HG02870 (cell line): ENCODE measurements around the gene ANKRD33B.
"Not testable (repeated sequence)": the region's sequence is repeated elsewhere in the genome, so short reads cannot be mapped to it uniquely, and the experiment has no call there.

Experiments used
- ATAC-seq: cut with Tn5 transposase; IDR thresholded peaks from one replicate; pipeline ENCODE4 v1.9.1; 2021; ENCODE audit warnings: mild to moderate bottlenecking, moderate library complexity; ENCODE audit not compliant: unreplicated experiment

ANKRD33B gene

DNA sequence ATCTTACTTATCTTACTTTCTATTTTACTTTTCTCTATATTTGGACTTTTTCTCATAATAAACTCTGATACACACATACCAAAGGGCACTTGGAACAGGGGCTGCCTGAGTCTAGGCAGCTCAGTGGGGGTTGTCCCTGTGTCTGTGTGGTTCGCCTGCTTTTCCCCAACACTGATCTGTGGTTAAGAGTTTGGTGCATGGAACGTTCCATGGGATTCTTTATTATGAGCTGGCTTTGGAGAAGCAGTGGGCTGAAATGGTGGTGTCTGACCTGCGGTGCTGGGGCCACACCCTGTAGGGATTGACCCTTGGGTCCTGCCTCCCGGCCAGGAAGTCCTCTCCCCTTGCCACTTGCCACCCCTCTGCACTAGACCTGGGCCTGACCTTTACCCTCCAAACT, 47.4 kb downstream of the ANKRD33B start:
- ATAC-seq = no peak

DNA sequence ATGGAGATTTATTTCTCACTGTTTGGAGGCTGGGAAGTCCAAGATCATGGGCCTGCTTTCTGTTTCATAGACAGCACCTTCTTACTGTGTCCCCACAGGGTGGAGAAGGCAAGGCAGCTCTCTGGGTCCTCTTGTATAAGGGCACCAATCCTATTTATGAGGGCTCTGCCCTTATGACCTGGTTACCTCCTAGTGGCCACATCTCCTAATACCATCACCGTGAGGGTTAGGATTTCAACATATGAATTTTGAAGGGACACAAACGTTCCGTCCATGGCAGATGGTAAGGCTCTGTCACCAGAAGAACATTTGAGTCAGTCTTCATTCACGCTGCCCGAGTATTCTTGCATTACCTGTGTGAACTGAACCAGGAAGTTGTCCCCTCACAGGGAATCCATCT, 48.4 kb downstream of the ANKRD33B start:
- no peak for ATAC-seq

DNA sequence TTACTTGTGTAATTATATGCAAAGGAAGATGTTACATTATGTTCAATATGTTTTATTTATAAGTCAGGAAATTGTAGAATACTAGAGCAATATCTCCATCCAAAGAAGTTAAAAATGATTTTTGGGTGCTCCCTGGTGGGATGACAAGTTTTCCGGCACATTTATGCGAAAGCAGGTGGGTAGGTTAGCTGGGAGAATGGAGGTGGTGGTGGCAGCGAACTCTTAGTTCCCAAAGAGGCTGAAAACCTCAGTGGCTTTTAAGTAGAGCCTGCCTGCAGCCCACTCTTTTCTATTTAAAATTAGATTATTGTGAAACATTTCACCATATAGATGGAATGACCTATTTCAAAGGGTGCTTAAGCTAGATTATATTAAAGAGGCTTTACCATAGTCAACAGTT, 51.8 kb downstream of the ANKRD33B start:
- ATAC-seq = no peak

DNA sequence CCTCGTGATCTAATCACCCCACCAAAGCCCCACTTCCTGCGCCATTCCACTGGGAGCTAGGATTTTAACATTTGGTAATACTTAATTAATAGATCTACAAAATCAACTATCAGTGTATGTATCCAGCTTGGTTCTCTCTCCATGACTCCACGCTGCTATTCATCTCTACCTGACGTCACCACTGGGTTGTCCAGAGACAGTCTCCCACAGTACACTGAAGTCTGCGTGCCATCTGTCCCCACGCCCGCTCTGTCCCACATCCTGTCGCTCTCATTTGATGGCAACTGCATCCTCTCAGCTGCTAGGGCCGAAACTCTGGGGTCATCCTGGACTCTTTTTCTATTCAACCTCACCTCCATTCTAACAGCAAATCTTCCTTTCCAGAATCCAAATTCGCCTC, 53.2 kb downstream of the ANKRD33B start:
- no peak for ATAC-seq

DNA sequence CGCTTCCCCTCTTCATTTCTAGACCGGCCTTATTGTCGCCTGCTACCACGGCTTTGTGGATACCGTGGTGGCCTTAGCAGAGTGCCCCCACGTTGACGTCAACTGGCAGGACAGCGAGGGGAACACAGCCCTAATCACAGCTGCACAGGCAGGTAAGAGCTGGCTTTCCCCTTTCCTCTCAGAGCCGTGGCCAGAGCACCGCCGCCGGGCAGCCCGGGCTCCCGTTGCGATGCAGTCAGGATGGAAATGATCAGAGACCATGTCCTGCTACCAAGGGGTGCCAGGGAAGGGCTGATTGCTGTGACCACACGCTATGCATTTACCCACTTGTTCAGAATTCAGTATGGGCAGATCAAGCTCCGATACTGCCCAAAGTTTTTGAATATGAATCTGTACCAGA, 54.4 kb downstream of the ANKRD33B start:
- ATAC-seq = no peak

DNA sequence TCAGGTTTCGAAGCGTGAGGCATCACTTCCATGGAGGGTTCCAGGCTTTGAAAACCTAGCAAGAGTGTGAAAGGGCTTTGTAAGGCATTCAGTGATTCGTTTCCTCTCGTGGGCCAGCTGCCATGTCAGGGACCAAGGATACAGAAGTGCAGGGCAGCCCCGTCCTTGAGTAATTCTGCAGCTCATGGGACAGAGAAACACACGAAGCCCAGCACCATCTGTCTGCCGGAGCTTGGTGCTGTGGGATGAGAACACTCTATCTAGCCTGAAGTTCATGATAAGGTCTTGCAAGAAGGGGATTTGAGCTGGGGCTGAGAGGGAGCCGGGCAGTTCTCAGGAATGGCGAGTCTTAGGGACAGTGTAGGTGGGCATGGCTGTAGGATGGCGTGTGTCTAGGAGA, 55.8 kb downstream of the ANKRD33B start:
- no peak for ATAC-seq

DNA sequence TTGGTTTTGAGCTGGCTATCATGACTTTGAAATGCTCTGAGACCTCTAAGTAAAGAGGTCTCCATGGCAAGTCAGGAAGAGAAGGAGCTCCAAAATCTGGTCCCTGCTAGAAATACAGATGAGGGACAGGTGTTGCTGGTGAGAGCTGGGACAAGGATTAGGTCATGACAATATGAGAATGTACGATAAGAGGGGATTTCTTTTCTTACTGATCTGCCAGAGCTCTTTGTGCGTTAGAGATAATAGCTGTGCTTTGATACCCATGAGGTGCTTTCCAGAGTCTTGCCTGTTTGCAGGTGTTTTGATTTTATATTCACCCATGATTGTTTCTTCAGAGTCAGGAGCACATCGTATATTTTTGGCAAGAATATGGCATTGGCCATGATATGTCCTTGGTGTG, 56.5 kb downstream of the ANKRD33B start:
- peak; percentile 59 for ATAC-seq

DNA sequence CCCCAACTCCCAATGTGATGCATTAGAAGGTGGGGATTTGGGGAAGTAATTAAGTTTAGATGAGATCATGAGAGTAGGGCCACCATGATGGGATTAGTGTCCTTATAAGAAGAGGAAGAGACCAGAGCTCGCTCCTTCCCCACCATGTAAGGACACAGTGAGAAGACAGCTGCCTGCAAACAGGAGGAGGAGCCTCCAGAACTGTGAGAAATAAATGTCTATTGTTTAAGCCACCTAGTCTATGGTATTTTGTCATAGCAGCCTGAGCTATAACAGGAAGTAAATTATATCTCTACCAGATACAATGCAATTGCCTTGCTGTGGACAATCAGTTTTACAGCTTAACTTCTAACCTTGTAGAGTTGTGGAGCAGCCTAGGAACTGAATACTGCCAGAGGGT, 58.0 kb downstream of the ANKRD33B start:
- no peak for ATAC-seq

DNA sequence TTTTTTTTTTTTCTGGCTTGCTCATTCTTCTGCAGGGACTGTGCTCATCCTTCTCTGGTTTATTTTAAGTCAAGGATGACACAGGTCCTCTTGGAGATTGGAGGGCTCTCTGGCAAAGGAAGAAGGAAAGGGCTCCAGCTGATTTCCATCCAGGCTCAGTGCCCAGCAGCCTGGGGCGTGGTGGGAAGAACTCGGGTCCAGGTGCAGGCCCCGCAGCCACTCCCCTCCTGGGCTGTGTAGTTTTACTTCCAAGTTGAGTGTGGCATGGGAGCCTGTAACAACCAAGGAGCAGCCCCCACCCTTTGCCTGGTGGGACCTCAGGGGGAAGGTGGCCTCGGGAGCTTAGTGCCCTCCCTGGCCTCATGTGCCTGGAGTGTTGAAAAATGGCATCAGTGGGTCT, 58.9 kb downstream of the ANKRD33B start:
- ATAC-seq = no peak

DNA sequence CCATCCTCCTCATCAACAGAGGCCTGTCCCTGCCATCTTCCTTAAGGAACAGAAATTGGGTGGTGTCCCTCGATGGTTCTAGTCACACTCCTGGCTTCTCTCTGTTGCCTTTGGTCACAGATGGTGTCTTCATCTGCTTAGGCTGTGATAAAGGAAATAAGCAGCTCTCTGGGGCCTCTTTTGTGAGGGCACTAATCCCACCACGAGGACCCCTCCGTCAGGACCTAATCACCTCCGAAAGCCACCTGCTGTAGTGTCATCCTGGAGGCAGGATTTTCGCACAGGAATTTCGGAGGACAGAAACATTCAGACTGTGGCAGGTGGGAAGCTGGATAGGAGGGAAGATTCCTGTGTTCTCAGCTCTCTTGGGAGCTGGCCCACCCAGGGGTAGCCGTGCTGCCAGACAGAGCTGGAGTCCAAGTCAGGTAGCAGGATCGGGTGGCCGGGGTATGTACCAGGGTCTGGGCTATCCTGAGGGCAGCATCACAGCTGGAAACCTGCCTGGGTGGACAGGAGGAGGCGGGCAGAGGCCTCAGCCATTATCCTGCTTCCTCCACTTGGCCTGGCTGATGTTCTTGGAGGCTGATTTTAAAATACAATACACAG, 59.5 kb downstream of the ANKRD33B start:
- ATAC-seq = no peak

DNA sequence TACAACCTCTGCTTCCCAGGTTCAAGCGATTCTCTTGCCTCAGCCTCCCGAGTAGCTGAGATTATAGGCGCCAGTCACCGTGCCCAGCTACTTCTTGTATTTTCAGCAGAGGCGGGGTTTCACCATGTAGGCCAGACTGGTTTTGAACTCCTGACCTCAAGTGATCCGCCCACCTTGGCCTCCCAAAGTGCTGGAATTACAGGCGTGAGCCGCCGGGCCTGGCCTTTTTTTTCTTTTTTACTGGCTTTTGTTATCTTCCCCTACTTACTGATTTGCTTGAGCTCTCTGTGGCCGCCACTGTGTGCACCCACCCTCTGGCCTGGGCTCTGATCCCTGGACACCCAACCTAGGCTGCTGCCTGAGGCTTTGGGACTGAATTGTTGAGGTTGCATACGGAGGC, 60.3 kb downstream of the ANKRD33B start:
- no peak for ATAC-seq

DNA sequence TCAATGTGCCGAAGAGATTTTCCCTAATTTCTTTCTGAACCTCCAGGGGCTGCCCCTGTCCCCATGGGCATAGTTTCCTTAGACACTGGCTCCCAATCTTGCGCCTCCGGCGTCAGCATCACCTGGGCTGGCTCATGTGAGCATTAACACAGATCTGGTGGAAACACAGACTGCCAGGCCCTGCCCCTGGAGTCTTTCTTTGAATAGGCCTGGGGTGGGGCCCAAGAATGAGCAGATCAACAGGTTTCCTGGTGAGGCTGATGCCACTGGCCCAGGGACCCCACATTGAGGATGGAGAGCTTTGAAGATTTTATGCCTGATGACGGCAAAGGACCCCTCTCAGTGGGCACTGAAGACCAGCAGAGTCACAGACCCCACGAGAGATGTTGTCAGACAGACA, 60.8 kb downstream of the ANKRD33B start:
- ATAC-seq = no peak

DNA sequence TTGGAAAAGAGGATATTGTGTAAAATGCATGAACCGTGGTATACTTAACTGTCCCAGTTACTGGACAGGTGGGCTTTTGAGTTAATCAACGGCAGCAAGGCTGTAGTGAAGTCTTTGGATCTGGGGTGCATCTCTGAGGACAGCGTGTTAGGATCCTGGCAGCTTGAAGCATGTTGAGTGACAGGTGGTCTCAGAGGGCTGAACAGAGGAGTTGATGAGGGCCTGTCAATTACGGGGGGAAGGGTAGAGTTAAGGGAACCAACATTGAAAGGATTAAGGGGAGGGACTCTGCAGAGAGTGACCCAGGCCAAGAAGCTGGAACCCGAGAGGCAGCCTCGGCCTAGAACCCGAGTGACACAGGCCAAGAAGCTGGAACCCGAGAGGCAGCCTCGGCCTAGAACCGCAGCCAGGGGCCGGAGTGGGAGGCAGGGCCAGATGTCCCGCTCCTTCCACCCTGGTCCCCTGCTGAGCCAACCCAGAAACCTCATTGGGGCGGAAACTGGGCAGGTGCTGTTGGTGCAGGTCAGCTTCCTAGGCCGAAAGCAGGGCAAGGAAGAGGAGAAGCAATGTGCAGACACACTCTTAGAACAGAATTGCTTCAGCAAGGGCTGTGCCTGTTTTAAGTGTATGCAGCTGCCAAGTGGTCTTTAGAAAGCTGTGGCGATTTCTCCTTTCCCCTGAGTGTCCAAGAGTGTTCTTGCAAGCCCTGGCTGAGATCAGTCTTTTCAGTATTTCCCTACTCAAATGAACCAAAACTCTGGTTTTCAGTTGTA, 62.0 kb downstream of the ANKRD33B start:
- ATAC-seq = no peak

DNA sequence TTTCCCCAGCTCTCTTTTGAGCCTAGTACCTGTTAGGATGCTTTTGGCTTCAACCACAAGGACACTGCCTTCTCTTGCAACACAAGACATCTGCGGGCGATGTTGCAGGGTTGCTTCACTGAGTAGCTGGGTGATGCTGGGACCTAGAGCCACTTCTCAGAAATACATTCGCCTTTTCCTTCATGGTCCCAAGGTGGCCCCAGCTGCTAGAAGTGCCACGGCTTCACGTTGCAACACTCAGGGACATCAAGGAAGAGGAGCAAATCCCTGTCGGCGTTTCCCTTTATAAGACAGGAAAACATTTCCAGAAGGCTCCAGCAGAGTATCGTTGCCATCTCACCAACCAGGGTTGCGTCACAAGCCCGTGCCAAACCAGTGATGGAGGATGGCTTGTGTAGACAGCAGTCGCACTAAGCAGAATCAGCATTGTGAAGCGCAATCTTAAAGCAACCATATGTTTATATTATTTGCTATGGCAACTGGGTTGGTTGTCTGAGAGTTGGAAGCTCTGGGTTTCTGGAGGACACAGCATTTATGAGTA, 62.7 kb downstream of the ANKRD33B start:
- no peak for ATAC-seq

DNA sequence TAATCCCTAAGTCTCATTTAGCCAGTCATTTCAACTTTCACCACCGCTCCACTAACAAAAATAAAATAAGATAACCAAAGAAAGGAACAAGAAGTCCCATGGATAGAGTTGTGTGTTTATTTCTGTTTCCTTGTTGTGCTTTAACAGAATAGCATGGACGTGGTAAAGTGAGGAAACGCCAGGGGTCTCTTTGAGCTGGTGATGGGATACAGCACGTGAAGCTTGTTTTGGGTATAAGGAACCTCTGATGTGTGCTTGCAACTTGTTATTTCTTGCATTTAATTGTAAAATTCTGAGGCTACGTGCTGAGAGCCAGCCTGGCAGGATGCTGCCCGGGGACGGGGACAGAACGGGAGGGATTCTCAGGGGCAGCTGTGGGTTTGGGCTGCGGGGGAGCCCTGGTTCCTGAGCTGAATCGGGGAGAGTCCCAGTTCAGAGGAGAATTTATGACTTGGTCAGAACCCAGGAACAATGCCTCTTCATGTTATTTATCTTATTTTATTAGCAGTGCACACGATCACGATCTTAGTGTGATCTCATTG, 63.4 kb downstream of the ANKRD33B start:
- peak; percentile 6 for ATAC-seq

DNA sequence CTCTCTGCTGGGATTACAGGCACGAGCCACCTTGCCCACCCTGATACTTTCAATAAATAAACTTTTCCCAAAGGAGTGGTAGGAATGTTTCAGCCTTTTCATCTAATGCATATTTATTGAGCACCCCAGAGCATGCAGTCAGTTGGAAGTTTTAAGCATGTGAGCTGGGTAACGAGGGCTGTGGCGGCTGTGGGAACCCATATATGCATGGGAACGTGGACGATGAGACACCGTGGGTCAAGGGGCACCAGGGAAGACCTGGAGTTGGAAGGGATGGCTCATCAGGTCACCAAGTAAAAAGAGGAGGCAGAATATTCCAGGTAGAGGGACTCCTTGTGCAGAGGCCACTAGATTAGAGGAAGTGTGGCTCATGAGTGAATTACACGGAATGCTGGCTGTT, 64.7 kb downstream of the ANKRD33B start:
- no peak for ATAC-seq

DNA sequence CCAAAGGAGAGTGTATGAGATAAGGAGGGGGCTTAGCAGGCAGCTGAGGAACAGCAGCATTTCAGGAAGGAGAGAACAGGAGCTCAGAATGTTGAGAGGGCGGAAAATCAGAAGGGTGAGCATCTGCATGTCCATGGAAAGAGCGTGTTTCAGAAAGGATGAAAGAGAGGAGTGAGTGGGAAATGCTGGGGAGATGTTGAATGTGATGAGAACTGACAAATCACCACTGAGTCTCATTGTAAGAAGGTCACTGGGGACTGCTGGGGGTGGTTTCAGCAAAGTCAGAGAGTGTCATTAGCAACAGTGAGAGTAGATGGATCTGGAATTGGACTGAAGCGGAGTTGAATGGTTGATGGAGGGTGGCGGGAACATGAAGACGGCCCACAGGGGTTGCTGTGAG, 65.8 kb downstream of the ANKRD33B start:
- no peak for ATAC-seq

DNA sequence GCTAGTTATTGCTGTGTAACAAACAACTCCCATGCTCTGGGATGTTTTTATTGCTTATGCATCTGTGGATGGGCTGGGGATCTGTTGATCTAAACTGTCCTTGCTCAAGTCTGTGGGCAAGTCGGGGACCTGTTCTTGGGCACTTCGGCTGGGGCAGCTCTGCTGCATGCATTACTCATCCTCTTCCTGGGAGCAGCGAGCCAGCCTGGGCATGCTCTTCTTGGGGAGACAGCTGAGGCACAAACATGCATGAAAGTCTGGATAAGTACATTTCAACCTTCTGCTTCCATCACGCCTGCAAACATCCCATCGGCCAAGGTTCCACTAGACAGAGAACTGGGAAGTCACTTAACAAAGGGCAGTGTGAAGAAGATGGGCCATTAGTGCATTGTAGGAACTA, 66.3 kb downstream of the ANKRD33B start:
- no peak for ATAC-seq

DNA sequence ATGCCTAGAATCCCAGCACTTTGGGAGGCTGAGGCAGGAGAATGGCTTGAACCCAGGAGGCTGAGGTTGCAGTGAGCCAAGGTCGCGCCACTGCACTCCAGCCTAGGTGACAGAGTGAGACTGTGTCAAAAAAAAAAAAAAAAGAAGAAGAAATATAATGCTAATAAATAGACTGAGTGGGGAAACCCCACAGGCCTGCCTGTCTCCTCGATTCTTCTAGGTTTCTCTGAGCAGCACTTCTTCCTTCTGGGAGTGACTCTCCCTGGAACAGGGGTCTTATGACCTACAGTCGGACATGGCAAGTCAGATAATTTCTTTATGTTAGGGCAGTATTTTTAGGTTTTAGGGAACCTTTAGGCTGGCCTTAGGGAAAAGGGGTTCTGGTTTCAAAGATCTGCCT, 66.9 kb downstream of the ANKRD33B start:
- not testable (repeated sequence) for ATAC-seq

DNA sequence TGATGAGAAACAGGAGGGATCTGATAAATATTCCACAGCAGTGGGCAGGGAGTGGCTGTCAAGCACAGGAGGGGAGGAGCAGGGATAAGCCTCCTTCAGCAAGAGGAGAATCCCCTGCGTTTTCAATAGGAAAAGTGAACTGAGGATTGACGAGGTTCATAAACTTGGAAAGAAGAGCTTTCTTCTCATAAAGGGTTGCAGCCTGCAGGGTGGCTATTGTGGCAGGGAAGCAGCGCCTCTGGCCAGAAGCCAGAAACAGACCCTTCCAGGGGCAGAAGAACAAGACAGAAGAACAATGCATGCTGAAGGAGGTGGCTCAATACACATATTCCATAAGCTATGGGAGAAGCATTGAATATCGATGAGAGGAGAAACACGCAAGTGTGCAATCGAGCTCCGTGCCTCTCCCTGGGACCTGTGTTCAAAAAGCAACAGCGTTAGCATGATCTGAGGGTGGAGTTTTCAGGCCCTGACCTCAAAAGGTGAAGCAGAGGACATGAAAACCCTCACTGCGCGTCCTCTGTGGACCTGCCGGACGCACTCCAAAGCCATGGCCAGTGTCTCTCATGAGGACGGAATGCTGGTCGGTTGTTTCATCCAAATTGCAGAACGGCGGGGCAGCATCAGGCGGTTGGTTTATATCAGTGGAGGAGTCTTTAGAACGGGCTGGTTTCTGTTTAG, 67.6 kb downstream of the ANKRD33B start:
- peak; percentile 1 for ATAC-seq

DNA sequence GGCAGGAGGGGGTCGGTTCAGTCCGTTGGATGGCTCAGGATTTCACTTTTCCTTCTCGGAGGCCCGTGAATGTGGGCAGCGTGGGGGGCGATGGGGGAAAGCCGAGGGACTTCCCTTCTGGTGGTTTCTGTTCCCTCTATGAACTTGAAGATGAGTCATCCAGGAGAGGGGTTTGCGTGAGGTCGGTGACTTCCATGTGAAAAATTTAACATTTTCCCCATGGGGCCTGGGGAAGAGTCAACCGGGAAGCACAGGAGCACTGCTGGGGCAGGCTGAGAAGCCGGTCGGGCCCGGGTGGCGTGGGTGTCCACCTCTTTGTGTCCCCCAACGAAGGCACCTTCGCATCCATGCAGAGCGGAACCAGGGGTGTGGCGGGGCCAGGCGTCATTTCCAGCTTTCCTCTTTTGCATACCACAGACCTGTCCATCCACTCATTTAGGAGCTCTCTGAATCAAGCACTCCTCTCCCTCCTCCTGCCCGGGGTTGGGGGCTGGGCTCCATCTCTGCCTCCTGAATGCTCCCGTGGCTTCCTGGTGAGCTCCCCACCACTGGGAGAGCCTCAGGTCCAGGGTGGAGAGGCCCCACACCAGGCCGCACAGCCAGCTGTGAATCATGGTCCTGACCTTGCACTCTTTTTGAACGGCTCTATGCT, 68.4 kb downstream of the ANKRD33B start:
- ATAC-seq = peak; percentile 41
